ENCODE measurements around the gene RAB20. TPM values are rescaled to one million over a fixed set of nuclear protein-coding genes. Genes with fewer than 3 reads are reported as not detected.

The RAB20 gene
- total and polyA plus RNA-seq, 9 of the 15 experiments (the other 6 are each of a cell fraction or from before 2014, with no cell fraction given) = 0.62 to 9.2 (median 5.4) TPM

DNA sequence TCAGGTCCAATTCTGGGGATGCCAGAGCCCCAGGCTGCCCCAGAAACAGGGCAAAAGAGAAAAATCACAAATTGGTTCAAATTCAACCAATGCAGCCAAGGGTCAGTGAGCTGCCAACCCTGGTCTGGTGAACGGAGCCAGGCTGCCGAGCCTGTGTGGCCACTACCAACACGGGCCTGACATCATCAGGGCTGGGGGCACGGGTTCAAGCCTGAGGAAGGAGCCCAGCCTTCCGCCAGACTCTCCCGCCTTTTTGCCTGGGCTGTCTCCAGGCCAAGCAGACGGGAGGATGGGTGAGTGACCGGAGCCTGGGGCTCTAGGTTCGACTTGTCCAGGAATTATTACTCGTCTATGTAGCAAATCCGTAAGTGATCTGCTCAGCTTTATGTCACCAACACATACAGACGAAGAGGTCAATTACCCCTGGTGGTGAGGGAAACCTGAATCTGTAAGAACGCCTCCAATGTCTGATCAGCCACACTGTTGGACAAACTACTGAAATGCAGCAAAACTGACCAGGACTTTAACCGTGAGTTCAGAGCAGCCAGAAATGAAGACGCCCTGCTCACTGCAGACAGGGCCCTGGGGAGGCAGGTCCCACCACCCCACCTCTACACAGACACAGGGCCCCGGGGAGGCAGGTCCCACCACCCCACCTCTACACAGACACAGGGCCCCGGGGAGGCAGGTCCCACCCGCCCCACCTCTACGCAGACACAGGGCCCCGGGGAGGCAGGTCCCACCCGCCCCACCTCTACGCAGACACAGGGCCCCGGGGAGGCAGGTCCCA, 31.8 kb downstream of the RAB20 start (continued):
- no peak for TF ChIP-seq ZNF407 (IDR thresholded peaks at IDR 0.05; ENCODE audit: low read depth)
- TF ChIP-seq NFXL1 (CRISPR knock-in tag; IDR thresholded peaks at IDR 0.05) = no peak
- no peak for TF ChIP-seq ZNF184 (CRISPR knock-in tag; IDR thresholded peaks at IDR 0.05)
- TF ChIP-seq DDX20 (tag; IDR thresholded peaks at IDR 0.05; ENCODE audit: low read depth) = no peak
- TF ChIP-seq, protein P1, sequence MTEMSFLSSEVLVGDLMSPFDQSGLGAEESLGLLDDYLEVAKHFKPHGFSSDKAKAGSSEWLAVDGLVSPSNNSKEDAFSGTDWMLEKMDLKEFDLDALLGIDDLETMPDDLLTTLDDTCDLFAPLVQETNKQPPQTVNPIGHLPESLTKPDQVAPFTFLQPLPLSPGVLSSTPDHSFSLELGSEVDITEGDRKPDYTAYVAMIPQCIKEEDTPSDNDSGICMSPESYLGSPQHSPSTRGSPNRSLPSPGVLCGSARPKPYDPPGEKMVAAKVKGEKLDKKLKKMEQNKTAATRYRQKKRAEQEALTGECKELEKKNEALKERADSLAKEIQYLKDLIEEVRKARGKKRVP (CRISPR knock-in tag; IDR thresholded peaks at IDR 0.05) = no peak
